ENCODE data around the gene MSRB1.

DNA sequence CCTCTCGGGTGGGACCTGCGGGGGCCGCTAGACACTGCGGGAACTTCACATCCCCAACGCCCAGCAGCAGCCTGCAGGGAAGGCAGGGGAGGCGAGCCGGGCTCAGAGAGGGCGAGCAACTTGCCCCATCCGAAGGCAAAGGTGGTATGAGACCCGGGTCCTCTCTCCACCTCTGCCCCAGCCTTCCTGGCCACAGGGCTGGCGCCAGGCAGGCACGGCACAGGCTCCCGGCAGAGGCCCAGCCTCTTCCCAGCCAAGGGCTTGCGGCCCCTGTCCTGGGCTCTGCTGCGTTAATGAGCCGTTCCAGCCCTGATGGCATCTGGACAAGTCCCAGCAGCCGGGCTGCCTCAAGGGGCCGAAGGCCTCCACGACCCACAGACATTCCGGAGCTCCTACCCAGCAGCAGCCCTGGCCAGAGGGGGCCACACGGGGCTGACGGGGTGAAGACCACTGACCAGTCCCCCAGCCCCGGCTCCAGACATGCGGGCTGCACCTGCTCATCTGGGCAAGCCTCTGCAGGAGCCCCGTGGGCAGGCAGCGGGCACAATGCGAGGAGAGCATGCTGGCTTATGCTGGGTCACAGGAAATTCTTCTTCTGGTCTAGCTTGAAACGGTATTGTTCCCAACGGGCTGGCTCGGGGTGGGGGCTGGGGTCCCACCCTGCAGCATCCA is 23.5 kb downstream of the MSRB1 start:
- TF ChIP-seq, protein P1, sequence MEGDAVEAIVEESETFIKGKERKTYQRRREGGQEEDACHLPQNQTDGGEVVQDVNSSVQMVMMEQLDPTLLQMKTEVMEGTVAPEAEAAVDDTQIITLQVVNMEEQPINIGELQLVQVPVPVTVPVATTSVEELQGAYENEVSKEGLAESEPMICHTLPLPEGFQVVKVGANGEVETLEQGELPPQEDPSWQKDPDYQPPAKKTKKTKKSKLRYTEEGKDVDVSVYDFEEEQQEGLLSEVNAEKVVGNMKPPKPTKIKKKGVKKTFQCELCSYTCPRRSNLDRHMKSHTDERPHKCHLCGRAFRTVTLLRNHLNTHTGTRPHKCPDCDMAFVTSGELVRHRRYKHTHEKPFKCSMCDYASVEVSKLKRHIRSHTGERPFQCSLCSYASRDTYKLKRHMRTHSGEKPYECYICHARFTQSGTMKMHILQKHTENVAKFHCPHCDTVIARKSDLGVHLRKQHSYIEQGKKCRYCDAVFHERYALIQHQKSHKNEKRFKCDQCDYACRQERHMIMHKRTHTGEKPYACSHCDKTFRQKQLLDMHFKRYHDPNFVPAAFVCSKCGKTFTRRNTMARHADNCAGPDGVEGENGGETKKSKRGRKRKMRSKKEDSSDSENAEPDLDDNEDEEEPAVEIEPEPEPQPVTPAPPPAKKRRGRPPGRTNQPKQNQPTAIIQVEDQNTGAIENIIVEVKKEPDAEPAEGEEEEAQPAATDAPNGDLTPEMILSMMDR (IDR thresholded peaks at IDR 0.05) = no peak
- no peak for TF ChIP-seq POLR2AphosphoS5 (IDR thresholded peaks at IDR 0.05)

Measured in prostate gland (tissue), 2 donors.